ENCODE measurements around the gene NDUFB8.

DNA sequence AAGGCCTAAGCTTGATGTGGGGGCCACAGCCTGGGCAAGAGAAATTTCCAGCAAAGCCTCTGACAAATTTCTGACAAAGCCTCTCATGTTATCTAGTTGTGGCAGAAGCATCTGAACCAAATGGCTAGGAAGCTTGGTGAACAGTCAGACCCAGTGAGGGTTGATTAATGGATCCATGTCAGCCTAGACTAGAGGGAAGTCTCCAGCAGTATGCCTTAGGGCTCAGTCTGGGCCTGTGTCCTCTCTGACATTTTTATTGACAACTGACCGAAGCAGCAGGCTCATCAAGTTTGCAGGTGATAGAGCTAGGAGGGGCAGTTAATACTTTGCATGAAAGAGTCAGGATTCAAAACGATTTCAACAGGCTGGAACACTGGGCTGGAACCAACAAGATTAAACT is 31.3 kb upstream of the NDUFB8 start:
- no peak for TF ChIP-seq POLR2A (IDR thresholded peaks at IDR 0.05)
- TF ChIP-seq, protein P1, sequence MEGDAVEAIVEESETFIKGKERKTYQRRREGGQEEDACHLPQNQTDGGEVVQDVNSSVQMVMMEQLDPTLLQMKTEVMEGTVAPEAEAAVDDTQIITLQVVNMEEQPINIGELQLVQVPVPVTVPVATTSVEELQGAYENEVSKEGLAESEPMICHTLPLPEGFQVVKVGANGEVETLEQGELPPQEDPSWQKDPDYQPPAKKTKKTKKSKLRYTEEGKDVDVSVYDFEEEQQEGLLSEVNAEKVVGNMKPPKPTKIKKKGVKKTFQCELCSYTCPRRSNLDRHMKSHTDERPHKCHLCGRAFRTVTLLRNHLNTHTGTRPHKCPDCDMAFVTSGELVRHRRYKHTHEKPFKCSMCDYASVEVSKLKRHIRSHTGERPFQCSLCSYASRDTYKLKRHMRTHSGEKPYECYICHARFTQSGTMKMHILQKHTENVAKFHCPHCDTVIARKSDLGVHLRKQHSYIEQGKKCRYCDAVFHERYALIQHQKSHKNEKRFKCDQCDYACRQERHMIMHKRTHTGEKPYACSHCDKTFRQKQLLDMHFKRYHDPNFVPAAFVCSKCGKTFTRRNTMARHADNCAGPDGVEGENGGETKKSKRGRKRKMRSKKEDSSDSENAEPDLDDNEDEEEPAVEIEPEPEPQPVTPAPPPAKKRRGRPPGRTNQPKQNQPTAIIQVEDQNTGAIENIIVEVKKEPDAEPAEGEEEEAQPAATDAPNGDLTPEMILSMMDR (IDR thresholded peaks at IDR 0.05), result no peak
- TF ChIP-seq EP300 (IDR thresholded peaks at IDR 0.05), result no peak

Measured in tibial nerve (tissue), 4 donors.